GM12878 (cell line): ENCODE measurements around the gene OR6B2. TPM values are rescaled to one million over a fixed set of nuclear protein-coding genes. Genes with fewer than 3 reads are reported as not detected.

Experiments
- ASH2L ChIP-seq: fragments of 300-600, 200-600 bp; sonication (generic); IDR thresholded peaks from 2 replicates; pipeline ENCODE4 v1.6.1; 2017; ENCODE audit warnings: low read depth, mild to moderate bottlenecking, borderline replicate concordance
- CUX1 ChIP-seq: IDR thresholded peaks from 2 replicates; pipeline ENCODE4 v1.6.1; 2012; ENCODE audit warnings: improper control_type of control experiment, low read depth, low read length; ENCODE audit not compliant: insufficient replicate concordance
- ESRRA ChIP-seq: IDR thresholded peaks from 2 replicates; pipeline ENCODE4 v1.6.1; 2012; ENCODE audit warnings: mild to moderate bottlenecking, low read length, improper control_type of control experiment
- POLR2AphosphoS5 ChIP-seq: IDR thresholded peaks from 2 replicates; pipeline ENCODE4 v1.6.1; 2011; ENCODE audit warnings: mild to moderate bottlenecking, low read length, inconsistent platforms
- RELB ChIP-seq: fragments of 450-650 bp; IDR thresholded peaks from 2 replicates; pipeline ENCODE4 v1.6.1; 2017; ENCODE audit warnings: low read depth, mild to moderate bottlenecking, moderate library complexity
- SREBF1 ChIP-seq: IDR thresholded peaks from 2 replicates; pipeline ENCODE4 v1.6.1; 2012; ENCODE audit warnings: mild to moderate bottlenecking, low read length
- USF2 ChIP-seq: IDR thresholded peaks from 2 replicates; pipeline ENCODE4 v1.6.1; 2011; ENCODE audit warnings: low read depth, low read length, improper control_type of control experiment, borderline replicate concordance
- ZZZ3 ChIP-seq: IDR thresholded peaks from 2 replicates; pipeline ENCODE4 v1.6.1; 2011; ENCODE audit warnings: low read depth; ENCODE audit not compliant: control insufficient read depth, insufficient read length
- polyA plus RNA-seq, 11 experiments: library from polyadenylated mRNA; depleted of rRNA in 4 of 11; unstranded in 6 of 11; stranded (reverse) in 5 of 11; fragments of >200 nt; fragmentation: Nextera tagmentation in 4 of 11; fragmentation: Illumina TruSeq in 1 of 11; extraction: Ambion mirVana in 4 of 11; extraction: Trizol in 1 of 11; gene quantifications; 1 replicate in 1 of 11; 2 replicates in 10 of 11; pipeline versions ENCODE4 v1.2.1 to v1.2.3, GENCODE V29; 2011 to 2016; ENCODE audit warnings: inconsistent platforms in 2 of 11, missing spikeins in 2 of 11, low read depth in 1 of 11
- total RNA-seq, 4 experiments: library from RNA; depleted of rRNA in 3 of 4; stranded (reverse); fragments of >200 nt in 3 of 4; fragmentation: Illumina TruSeq in 1 of 4; extraction: Trizol in 1 of 4; gene quantifications; 2 replicates each; pipeline versions ENCODE4 v1.2.1 to v1.2.3, GENCODE V29; 2013 to 2021

OR6B2 gene
- total and polyA plus RNA-seq, 10 of the 15 experiments (the other 5 are each of a cell fraction or from before 2014, with no cell fraction given) = not detected

GRCh38 chr2:240043279-240043989 is 13.2 kb upstream of the OR6B2 start (continued):
- TF ChIP-seq CUX1 (no peak), ZZZ3 (no peak), POLR2AphosphoS5 (no peak), USF2 (no peak), ASH2L (no peak), RELB (no peak), ESRRA (no peak), SREBF1 (no peak)
- TF ChIP-seq, all 136 proteins: peak for 0
